Activated T-cell treated with anti-CD3 and anti-CD28 coated beads for 48 hours (primary cell): ENCODE results near the gene TLL2.

Experiments used
- DNase-seq: peaks from one replicate; pipeline ENCODE4 v3.0.0-alpha.2; 2020; ENCODE audit warnings: low read depth

TLL2 gene

DNA sequence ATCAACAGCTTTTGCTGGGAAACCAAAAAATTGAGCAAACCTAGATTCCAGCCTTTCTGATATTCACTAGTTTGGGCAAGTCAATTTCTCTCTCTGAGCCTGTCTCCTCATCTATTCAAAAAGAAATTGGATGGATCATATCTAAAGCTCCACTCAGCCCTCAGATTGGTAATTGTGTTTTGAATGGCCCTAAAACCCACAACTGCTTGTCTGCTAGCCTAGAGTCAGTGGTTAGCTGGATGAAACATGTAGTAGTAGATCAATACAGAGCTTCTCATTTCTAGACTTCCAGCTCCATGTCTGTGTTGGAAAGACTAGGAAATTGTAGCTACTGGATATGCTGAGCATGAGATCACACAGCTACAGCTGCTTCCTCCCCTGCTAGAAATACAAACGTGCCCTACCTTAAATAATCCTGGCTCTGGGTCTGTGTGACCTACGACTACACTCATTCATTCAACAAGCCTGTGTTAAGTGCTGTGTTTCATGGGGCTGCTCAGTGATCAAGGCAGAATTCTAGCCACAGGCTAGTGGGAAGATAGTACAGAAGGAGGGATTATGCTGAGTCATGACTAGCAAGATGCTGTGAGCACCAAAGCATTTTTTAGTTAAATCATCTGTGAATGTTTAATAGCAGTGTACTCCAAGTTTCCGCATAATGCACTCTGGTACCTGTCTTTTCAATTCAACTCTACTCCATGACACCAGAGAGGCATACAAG, 193.8 kb downstream of the TLL2 start:
- DNase-seq: no peak

DNA sequence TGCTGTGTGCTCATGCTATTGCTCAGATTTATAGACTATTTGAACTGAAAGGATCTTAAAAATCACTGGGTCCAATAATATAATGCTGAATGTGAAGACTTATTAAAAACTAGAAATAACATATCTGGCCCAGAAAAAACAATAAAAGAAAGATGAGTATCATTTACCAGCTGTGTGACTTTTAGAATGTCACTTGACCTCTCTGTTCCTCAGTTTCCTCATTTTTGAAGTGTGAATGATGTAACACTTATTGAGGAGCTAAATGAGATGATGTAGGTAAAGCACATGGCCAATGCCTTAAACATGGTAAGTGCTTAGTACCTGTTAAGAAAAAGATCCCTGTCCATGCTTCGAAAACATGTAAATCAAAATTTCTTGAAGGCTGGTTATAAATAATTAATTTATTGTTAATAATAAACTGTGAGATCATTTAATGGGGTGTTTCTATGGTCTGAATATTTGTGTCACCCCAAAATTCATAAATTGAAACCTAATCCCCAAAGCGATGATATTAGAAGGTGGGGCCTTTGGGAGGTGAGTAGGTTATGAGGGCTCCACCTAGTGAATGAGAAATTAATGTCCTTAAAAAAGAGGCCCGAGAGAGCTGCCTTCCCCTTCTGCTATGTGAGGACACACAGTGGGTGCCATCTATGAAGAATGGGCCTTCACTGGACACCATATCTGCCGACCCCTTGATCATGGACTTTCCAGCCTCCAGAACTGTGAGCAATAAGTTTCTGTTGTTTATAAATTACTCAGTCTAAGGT, 196.5 kb downstream of the TLL2 start:
- DNase-seq: no peak
